ENCODE measurements around the gene ITGB7.
A peak's percentile ranks its signal among the peaks of the same experiment; 100 is the strongest.
"Not testable (repeated sequence)": the region's sequence is repeated elsewhere in the genome, so short reads cannot be mapped to it uniquely, and the experiment has no call there.

Gene ITGB7

DNA sequence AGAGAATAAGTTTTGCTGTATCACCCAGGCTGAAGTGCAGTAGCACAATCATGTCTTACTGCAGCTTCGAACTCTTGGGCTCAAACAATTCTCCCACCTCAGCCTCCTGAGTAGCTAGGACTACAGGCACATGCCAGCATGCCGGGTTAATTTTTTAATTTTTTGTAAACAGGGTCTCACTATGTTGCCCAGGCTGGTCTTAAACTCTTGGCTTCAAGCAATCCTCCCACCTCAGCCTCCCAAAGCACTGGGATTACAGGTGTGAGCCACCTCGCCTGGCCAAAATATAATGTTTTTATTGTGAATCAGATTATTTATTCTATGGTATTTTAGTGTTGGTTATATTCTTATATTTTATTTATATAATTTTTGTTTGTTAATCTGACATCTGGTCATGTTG lies 30.3 kb downstream of the ITGB7 start:
- no peak for DNase-seq

DNA sequence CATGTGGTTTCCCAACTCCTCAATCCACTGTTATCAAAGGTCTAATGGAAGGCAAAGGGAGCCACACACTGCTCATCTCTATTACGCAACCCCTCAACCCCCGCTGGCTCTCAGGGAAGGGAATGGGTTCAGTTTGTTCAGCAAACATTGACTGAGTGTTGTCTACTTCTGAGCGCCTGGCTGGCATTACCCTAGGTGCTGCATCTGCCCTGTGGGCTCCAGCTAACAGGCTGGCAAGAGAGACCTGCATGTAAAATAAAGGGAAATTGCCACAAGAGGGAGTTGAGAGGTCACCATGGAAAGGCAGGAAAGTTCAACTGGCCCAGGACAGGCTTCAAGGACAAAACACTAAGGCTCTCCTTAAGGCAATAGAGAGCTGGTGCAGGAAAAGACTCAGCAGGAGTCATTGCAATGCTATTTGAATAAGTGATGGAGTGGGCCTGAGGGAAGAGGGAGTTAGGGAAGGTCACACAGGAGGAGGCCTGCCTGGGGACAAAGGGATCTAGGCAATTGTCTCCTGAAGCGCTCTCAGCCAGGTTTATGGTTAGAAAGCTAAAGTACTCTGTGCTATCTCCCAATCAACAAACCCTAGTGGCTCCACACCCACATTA lies 32.1 kb downstream of the ITGB7 start:
- no peak for DNase-seq

- DNase-seq, result no peak
Measured at GRCh38 chr12:53173085-53173715, 33.9 kb downstream of the ITGB7 start.

GRCh38 chr12:53172352-53172751 lies 34.7 kb downstream of the ITGB7 start:
- DNase-seq, result no peak

- peak in 1 of 2 experiments; percentile 42 for DNase-seq
Measured at GRCh38 chr12:53171725-53172329, 35.2 kb downstream of the ITGB7 start.

GRCh38 chr12:53170876-53171724 lies 36.0 kb downstream of the ITGB7 start:
- DNase-seq, result no peak

DNA sequence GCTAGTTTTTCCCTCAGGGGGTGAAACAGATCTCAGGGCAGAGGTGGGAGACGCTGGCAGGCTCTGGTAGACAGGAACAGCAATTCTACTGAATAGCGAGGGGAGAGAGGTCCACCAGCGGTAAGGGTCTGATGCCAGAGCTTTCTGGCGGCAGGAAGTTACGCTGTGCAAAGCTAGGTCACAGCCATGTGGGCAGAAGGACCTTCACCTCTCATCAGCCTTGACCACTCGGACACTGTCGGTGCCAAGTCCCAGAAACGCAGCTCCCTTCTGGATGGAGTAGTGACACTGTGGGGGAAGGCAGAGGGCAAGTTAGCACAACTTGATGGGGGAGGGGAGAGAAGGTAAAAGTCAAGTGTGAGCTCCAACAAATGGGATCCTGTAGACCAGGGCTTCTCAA lies 36.8 kb downstream of the ITGB7 start:
- no peak for DNase-seq

DNA sequence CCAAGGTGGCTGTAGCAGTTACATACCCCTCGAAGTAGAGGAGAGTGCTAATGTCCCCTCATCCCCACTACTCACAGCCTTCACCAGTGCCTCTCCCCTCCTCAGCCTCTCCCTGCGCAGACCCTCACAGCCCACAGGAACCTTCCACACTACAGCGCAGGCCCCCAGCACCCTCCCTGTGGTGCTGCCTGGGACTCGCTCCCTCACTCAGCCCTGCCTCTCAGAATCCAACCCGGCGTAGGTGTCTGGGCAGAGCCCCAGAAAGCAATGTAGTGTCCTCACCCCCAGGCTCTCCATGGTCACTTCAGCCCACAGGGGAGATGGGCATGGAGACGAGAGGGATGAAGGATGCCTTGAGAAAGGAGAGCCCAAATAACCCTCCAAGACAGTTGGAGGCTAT lies 37.4 kb downstream of the ITGB7 start:
- DNase-seq, result no peak

- no peak for DNase-seq
Measured at GRCh38 chr12:53166837-53167236, 40.2 kb downstream of the ITGB7 start.

- DNase-seq, result not testable (repeated sequence)
Measured at GRCh38 chr12:53163008-53163407, 44.0 kb downstream of the ITGB7 start.

- no peak for DNase-seq
Measured at GRCh38 chr12:53161119-53161911, 45.7 kb downstream of the ITGB7 start.

- no peak for DNase-seq
Measured at GRCh38 chr12:53160673-53161072, 46.4 kb downstream of the ITGB7 start.

DNA sequence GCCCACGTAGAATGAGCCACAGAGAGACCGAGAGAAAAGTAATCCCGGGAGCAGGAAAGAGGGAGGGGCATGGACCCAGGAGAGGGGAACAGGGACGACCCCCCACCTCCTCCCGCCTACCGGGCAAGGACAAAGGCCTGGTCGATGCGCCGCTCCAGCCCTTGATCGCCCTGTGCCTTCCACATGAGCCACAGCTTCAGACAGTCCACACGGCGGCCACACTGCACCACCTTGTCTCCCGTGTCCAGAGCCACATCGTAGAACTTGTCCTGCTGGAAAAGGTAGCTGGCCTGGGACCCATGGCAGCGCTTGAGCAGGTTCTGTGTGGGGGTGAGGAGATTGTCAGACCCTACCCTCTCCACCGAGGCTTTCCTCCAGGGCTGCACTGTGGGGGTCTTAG lies 47.1 kb downstream of the ITGB7 start:
- DNase-seq, result no peak

GRCh38 chr12:53159195-53159839 lies 47.7 kb downstream of the ITGB7 start:
- DNase-seq, result peak; percentile 58 to 77

DNA sequence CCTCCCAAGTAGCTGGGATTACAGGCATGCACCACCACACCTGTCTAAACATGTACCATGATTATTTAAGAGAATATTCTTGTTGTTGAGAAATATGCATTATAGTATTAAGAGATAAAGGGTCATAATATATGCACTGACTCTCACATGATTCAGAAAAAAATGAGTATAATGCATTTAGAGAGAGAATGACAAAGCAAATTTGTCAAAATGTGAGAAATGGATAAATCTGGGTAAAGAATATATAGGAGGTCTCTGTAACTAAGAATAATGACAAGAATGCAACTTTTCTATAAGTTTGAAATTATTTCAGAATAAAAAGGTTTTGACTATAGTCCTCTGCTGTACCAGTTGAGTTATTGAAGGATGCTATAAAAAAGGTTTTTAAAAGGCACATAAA lies 54.7 kb downstream of the ITGB7 start:
- DNase-seq, result no peak

DNA sequence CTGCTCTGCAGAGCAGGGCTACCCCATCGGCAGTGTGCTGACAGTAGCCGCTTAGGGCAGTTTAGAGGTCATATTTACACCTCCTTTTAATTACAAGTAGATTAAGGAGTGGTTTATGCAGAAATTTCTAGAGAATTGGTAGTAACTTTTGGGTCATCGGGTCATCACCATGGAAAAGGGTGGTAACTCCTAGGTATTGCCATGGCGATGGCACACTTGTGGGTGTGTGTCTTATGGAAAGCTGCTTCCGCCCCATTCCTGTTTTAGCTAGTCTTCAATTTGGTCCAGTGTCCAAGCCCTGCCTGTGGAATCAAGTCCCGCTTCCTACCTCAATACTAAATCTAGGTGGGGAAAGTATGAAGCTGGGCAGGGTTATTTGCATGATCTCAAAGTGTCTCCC lies 56.0 kb downstream of the ITGB7 start:
- no peak for DNase-seq

- no peak for DNase-seq
Measured at GRCh38 chr12:53147653-53148052, 59.4 kb downstream of the ITGB7 start.

- DNase-seq, result no peak
Measured at GRCh38 chr12:53147181-53147580, 59.9 kb downstream of the ITGB7 start.

- DNase-seq, result no peak
Measured at GRCh38 chr12:53145383-53146260, 61.4 kb downstream of the ITGB7 start.

GRCh38 chr12:53143355-53143754 lies 63.7 kb downstream of the ITGB7 start:
- no peak for DNase-seq
